GM18858 (cell line): Measurements from ENCODE around the gene FNTB.

Experiments
- ATAC-seq: cut with Tn5 transposase; IDR thresholded peaks from one replicate; pipeline ENCODE4 v1.9.1; 2021; ENCODE audit not compliant: unreplicated experiment

Gene FNTB

DNA sequence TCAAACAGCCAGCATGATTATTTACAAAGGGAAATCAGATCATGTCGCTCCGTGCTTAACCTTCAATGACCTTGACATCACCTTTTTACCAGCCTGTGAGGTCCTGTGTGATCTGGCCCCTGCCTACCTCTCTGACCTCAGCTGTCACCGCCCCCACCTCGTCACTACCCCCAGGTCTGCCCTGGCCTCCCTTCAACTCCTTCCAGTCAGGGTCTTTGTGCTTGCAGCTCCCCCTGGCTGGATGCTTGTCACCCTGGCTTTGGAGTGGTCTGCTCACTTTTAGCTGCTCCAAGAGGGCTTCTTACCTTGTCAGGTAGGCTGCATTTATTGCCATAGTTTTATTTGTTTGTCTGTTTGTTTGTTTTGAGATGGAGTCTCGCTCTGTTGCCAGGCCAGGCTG lies 123.8 kb downstream of the FNTB start:
- no peak for ATAC-seq
